ENCODE results near the gene SPHK2.

DNA sequence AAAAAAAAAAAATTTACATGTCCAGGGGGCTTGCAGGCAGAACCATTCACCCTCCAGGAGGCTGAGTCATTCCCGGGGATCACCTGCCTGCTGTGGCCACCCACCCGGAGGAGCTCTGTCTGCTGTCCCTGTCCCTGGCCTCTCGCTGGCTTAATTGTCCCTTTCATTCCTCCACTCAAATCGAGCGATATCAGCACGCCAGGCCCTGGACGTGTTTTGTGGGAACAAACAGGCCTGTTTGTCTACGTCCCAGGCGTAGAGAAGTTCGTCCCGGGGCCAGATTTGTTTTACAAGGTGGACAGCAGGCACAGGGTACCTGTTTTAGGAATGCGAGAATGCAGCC is 46.2 kb upstream of the SPHK2 start:
- TF ChIP-seq, protein P1, sequence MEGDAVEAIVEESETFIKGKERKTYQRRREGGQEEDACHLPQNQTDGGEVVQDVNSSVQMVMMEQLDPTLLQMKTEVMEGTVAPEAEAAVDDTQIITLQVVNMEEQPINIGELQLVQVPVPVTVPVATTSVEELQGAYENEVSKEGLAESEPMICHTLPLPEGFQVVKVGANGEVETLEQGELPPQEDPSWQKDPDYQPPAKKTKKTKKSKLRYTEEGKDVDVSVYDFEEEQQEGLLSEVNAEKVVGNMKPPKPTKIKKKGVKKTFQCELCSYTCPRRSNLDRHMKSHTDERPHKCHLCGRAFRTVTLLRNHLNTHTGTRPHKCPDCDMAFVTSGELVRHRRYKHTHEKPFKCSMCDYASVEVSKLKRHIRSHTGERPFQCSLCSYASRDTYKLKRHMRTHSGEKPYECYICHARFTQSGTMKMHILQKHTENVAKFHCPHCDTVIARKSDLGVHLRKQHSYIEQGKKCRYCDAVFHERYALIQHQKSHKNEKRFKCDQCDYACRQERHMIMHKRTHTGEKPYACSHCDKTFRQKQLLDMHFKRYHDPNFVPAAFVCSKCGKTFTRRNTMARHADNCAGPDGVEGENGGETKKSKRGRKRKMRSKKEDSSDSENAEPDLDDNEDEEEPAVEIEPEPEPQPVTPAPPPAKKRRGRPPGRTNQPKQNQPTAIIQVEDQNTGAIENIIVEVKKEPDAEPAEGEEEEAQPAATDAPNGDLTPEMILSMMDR (conservative IDR thresholded peaks at IDR 0.05; ENCODE audit: low read length): no peak
- TF ChIP-seq EZH2phosphoT487 (IDR thresholded peaks at IDR 0.05; ENCODE audit: borderline replicate concordance, low read depth, low read length): no peak

Data from OCI-LY7 (cell line).